ENCODE data around the gene PRR12.
"Not testable (repeated sequence)": the region's sequence is repeated elsewhere in the genome, so short reads cannot be mapped to it uniquely, and the experiment has no call there.

DNA sequence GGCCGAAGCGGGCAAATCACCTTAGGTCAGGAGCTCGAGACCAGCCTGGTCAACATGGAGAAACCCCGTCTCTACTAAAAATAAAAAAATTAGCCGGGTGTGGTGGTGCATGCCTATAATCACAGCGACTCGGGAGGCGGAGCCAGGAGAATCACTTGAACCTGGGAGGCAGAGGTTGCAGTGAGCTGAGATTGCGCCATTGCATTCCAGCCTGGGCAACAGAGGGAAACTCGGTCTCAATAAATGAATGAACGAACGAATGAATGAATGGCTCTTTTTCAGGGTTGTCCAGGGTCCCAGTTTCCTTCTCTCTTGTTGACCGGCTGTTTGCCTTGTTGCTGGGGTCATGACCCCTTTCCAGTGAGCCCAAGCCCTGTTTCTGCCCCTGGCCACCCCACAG lies 26.9 kb downstream of the PRR12 start:
- TF ChIP-seq CTCF (IDR thresholded peaks at IDR 0.05); EP300 (IDR thresholded peaks at IDR 0.05; ENCODE audit: low read depth); POLR2A (IDR thresholded peaks at IDR 0.05); POLR2AphosphoS5 (IDR thresholded peaks at IDR 0.05): not testable (repeated sequence)
